IgD-negative memory B cell (primary cell): ENCODE measurements around the gene KERA. TPM values are rescaled to one million over a fixed set of nuclear protein-coding genes. Genes with fewer than 3 reads are reported as not detected.

Experiments
- H3K27ac Mint-ChIP-seq, 3 donors: one replicate each; pipeline ENCODE4 v1.8.0; 2020 to 2022; ENCODE audit warnings: mild to moderate bottlenecking in 3 of 3, mixed read lengths in 3 of 3, moderate library complexity in 1 of 3
- H3K27me3 Mint-ChIP-seq: one replicate; pipeline ENCODE4 v1.8.0; 2021; ENCODE audit warnings: mixed read lengths
- H3K36me3 Mint-ChIP-seq: one replicate; pipeline ENCODE4 v1.8.0; 2020; ENCODE audit warnings: mild to moderate bottlenecking, mixed read lengths
- H3K4me1 Mint-ChIP-seq, 3 donors: one replicate each; pipeline ENCODE4 v1.8.0; 2020 to 2022; ENCODE audit warnings: mixed read lengths in 3 of 3, mild to moderate bottlenecking in 1 of 3
- H3K4me3 Mint-ChIP-seq, 4 donors: one replicate each; pipeline ENCODE4 v1.8.0; 2020 to 2022; ENCODE audit warnings: mild to moderate bottlenecking in 4 of 4, mixed read lengths in 4 of 4, moderate library complexity in 3 of 4
- H3K9me3 Mint-ChIP-seq, 3 donors: one replicate each; pipeline ENCODE4 v1.8.0; 2020 to 2021; ENCODE audit warnings: mixed read lengths in 3 of 3, mild to moderate bottlenecking in 1 of 3
- polyA plus RNA-seq: library from polyadenylated mRNA; unstranded; fragments of 300-500 nt; fragmentation: Illumina TruSeq; gene quantifications from one replicate; pipeline ENCODE4 v1.2.3, GENCODE V29; 2021

KERA gene
- polyA plus RNA-seq, 1 donor from 2014 or later = not detected

DNA sequence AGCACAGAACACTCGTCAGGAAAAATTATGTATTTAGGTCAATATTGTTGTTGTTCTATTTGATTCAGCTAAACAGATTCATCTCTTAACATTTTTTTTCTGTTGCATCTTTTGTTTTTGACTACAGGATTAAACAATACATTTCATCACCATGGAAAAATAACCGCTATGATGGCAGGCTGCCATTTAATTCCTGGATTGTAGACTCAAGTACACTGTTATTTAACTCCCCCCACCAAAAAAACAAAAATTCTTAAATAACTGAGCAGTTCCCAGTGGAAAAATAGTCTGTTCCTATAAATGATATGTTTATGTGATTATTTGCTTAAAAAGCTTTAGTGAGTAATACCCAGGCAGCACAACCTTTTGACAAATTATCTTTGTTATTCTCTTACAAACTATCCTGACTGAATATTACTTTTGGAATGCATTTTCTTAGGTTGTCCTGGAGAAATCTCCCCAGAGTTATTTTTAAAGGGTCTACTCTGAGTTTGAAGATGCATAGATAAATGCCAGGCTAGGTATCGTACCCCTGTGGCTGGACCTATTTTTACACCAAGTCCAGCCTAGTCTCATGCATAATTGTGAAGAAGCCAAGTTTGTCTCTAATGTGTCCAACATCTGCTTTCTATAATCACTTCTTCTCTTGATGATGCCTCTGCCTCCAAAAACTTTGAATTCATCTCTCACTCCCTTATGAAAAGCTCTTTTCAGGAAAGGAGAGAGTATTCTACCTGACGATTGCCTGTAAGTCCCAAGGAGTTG lies 3.7 kb downstream of the KERA start:
- no peak overlapping the region for H3K27ac Mint-ChIP-seq
- no peaks in the 10 kb centered on the region for H3K27me3 Mint-ChIP-seq
- no peak overlapping the region for H3K4me3 Mint-ChIP-seq
- no peaks in the 10 kb centered on the region for H3K36me3 Mint-ChIP-seq
- H3K4me1 Mint-ChIP-seq = no peaks in the 10 kb centered on the region
- peaks cover 0 to 2% (median 0%) of the 10 kb centered on the region in 3 donors for H3K9me3 Mint-ChIP-seq

GRCh38 chr12:91052026-91052425 lies 5.8 kb downstream of the KERA start:
- Mint-ChIP-seq H3K27ac (no peak overlapping the region), H3K36me3 (no peaks in the 10 kb centered on the region), H3K9me3 (no peaks in the 10 kb centered on the region), H3K27me3 (no peaks in the 10 kb centered on the region), H3K4me1 (no peaks in the 10 kb centered on the region), H3K4me3 (no peak overlapping the region)

GRCh38 chr12:91044586-91044985 lies 13.2 kb downstream of the KERA start:
- Mint-ChIP-seq H3K4me3 (no peak overlapping the region), H3K27ac (no peak overlapping the region), H3K36me3 (no peaks in the 10 kb centered on the region), H3K4me1 (no peaks in the 10 kb centered on the region), H3K27me3 (peaks cover 2% of the 10 kb centered on the region), H3K9me3 (no peaks in the 10 kb centered on the region)

DNA sequence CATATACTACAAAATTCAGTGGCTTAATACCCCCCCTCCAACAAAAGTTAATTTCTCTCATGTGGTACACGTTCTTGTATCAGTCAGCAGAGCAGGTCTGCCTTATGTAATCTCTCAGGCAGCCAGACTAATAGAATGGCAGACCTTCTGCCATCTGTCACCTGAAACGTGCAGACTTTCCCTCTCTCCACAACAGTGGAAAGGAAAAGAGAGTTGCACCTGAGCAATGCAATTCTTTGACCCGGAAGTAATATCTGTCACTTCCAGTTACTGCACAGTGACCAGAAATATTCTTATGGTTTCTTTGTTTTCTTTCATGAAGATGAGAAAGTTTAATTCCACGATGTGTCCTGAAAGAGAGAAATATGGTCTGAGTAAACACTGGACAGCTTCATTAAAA lies 14.4 kb downstream of the KERA start:
- Mint-ChIP-seq H3K9me3 (no peaks in the 10 kb centered on the region), H3K36me3 (no peaks in the 10 kb centered on the region), H3K4me1 (no peaks in the 10 kb centered on the region), H3K27me3 (peaks cover 2% of the 10 kb centered on the region), H3K4me3 (no peak overlapping the region), H3K27ac (no peak overlapping the region)

- no peak overlapping the region for H3K4me3 Mint-ChIP-seq
Observed at GRCh38 chr12:91040096-91040755, 17.6 kb downstream of the KERA start.

GRCh38 chr12:91037276-91037675 lies 20.5 kb downstream of the KERA start:
- Mint-ChIP-seq H3K27ac (no peak overlapping the region), H3K36me3 (no peaks in the 10 kb centered on the region), H3K9me3 (no peaks in the 10 kb centered on the region), H3K27me3 (peaks cover 4% of the 10 kb centered on the region), H3K4me3 (no peak overlapping the region), H3K4me1 (no peaks in the 10 kb centered on the region)

More at GRCh38 chr12:91040096-91040755, 17.6 kb downstream of the KERA start:
- Mint-ChIP-seq H3K27ac (no peak overlapping the region), H3K27me3 (peaks cover 2% of the 10 kb centered on the region), H3K36me3 (no peaks in the 10 kb centered on the region), H3K9me3 (no peaks in the 10 kb centered on the region), H3K4me1 (no peaks in the 10 kb centered on the region)

DNA sequence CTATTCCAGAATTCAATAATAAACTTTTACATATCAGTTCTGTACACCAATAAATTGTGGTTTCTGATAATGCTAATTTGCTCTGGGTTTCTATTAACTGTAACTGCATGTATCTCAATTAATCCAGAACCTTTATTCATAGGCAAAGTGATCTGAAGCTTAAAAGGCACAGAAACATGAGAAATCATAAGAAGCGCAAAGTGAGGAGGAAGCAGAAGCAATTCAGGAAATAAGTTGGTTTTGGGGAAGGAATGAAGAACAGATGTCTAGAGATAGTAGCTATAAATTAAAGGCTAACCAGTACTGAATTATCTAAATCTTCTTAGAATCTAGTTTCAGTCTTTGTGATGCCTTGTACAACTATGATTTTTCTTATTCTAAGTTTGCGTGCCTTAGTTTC lies 24.6 kb downstream of the KERA start:
- Mint-ChIP-seq H3K4me3 (no peak overlapping the region), H3K4me1 (no peaks in the 10 kb centered on the region), H3K27ac (no peak overlapping the region), H3K9me3 (no peaks in the 10 kb centered on the region), H3K27me3 (peaks cover 2% of the 10 kb centered on the region), H3K36me3 (no peaks in the 10 kb centered on the region)

DNA sequence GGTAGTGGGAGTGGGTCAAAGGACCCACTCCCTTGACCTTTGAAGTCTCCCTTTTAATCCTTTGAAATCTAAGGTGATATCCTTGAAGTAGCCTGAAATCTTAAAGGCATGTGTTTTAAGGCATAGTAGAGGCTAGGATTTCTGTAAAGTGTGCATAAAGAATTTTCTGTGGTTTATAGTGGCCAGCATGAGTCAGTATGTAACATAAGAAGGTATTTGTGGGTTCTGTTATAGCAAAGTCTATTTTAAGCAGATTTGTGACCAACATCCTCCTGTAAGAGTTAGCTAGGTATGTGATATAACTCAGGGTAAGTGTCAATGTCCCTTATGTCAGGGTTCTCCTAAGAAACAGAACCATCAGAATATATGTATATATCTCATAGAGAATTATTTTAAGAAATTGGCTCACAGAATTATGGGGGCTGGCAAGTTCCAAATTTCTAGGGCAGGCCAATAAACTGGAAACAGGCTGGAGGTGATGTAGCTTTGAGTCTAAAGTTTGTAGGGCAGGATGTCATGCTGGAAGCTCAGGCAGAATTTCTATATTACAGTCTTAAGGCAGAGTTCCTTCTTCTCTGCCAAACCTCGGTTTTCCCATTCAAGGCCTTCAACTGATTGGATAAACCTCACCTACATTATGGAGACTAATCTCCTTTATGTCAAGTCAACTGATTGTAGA lies 34.4 kb downstream of the KERA start:
- Mint-ChIP-seq H3K36me3 (peaks cover 1% of the 10 kb centered on the region), H3K4me3 (no peak overlapping the region), H3K4me1 (no peaks in the 10 kb centered on the region), H3K27me3 (no peaks in the 10 kb centered on the region), H3K27ac (no peak overlapping the region), H3K9me3 (no peaks in the 10 kb centered on the region)

DNA sequence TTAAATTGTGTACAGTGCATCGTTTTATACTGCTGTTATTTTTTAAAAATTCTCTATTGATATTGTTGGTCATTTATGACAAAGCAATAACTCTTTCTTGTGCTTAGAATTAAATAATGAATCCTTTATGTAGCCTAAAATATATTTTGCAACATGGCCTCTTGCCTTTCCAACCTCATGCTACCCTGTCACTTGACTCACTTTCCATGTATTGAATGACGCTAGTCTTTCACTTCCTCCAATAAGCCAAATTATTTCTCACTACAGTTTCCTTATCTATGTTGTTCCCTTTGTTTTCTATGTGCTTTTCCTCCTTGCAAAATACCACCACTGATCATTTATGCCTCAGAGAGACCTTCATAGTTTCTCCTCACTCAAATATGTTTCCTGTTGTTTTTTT lies 36.7 kb downstream of the KERA start:
- Mint-ChIP-seq H3K4me1 (no peaks in the 10 kb centered on the region), H3K9me3 (no peaks in the 10 kb centered on the region), H3K27me3 (no peaks in the 10 kb centered on the region), H3K27ac (no peak overlapping the region), H3K4me3 (no peak overlapping the region), H3K36me3 (peaks cover 1% of the 10 kb centered on the region)

GRCh38 chr12:91019455-91019854 lies 38.4 kb downstream of the KERA start:
- H3K36me3 Mint-ChIP-seq = peaks cover 1% of the 10 kb centered on the region
- H3K4me3 Mint-ChIP-seq = no peak overlapping the region
- no peaks in the 10 kb centered on the region for H3K4me1 Mint-ChIP-seq
- no peak overlapping the region for H3K27ac Mint-ChIP-seq
- H3K27me3 Mint-ChIP-seq = no peaks in the 10 kb centered on the region
- peaks cover 0 to 3% (median 0%) of the 10 kb centered on the region in 3 donors for H3K9me3 Mint-ChIP-seq

DNA sequence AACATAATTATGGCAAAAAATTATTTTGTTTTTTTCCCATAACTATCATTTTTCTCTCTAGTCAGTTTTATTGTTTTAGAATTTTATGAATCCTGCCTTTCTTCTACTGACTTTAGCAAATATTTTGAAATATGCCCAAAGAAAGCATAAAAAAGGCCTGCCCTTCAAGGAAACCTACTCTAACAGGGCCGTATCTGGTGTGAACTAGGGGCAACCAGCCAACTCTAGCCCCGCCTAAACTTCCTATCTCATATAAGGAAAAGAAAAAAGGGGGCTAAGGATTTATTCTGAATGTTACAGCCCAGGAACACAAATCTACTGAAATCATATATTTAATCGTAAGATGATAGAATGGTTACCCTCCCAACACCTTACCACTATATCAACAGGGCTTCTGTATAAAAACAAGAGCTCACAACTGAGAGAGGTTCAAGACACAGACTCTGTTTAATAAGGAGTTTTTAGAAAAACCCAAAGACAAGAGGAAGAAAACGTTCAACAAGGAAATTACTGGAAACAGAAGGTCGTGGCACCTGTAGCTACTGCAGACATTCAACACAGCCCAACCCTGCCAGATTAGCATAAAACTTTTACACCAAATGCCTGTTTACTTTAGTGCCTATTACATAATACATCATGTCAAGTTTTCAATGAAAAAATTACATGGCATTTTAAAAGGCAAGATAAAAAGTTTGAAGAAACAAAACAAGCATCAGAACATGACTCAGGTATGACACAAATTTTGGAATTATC lies 40.1 kb downstream of the KERA start:
- Mint-ChIP-seq H3K27me3 (no peaks in the 10 kb centered on the region), H3K27ac (peak overlapping the region in 1 of 3 donors; percentile 14), H3K4me3 (no peak overlapping the region), H3K4me1 (no peaks in the 10 kb centered on the region), H3K36me3 (no peaks in the 10 kb centered on the region), H3K9me3 (peaks cover 0 to 3% (median 0%) of the 10 kb centered on the region in 3 donors)

DNA sequence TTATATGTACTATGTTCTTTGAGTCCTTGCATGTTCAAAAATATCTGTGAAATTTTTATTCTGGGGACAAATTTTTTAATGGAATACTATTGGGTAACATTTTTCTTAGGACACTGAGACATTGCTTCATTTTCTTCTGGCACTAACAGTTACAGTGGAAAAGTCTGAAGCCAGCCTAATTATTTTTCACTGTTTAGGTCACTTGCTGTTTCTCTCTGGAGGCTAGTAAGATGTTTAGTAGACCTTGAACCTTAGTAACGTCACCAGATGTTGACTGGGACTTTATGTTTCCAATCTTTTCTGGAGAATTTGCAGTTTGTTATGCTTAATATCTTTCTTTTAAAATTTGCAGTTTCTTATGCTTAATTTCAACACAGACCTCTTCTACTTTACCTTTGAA lies 40.8 kb downstream of the KERA start:
- H3K4me1 Mint-ChIP-seq = no peaks in the 10 kb centered on the region
- no peak overlapping the region for H3K4me3 Mint-ChIP-seq
- H3K9me3 Mint-ChIP-seq = peaks cover 0 to 3% (median 0%) of the 10 kb centered on the region in 3 donors
- H3K27ac Mint-ChIP-seq = no peak overlapping the region
- no peaks in the 10 kb centered on the region for H3K36me3 Mint-ChIP-seq
- no peaks in the 10 kb centered on the region for H3K27me3 Mint-ChIP-seq

DNA sequence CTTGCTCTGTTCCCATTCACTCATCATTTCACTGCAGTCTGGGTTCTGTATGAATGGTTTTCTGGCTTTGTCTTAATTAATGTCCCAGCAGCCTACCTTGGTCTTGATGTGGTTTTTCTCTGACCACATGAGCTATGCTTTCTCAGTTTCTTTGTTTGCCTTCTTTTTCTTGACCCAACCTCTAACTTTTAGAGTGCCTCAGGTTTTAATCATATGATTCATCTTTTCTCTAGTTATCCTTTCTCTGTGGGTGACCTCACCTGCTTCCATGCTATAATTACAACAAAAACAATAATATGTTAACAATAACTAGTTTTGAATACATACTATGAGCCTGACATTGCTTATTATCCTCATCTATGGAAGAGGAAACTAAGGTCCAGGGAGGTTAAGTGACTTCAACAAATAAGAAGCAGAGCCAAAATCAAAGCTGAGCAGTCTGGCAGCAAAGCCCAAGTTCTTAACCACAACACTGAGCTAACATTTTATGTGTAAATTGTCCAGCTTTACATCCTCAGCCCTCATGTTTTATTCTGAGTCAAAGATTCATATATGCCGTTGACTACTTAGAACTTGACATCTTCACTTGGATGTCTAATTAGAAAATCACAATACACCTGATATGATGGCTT lies 48.4 kb downstream of the KERA start:
- Mint-ChIP-seq H3K4me3 (no peak overlapping the region), H3K36me3 (no peaks in the 10 kb centered on the region), H3K27ac (no peak overlapping the region), H3K4me1 (peaks cover 0 to 3% (median 2%) of the 10 kb centered on the region in 3 donors), H3K9me3 (no peaks in the 10 kb centered on the region), H3K27me3 (peaks cover 2% of the 10 kb centered on the region)

DNA sequence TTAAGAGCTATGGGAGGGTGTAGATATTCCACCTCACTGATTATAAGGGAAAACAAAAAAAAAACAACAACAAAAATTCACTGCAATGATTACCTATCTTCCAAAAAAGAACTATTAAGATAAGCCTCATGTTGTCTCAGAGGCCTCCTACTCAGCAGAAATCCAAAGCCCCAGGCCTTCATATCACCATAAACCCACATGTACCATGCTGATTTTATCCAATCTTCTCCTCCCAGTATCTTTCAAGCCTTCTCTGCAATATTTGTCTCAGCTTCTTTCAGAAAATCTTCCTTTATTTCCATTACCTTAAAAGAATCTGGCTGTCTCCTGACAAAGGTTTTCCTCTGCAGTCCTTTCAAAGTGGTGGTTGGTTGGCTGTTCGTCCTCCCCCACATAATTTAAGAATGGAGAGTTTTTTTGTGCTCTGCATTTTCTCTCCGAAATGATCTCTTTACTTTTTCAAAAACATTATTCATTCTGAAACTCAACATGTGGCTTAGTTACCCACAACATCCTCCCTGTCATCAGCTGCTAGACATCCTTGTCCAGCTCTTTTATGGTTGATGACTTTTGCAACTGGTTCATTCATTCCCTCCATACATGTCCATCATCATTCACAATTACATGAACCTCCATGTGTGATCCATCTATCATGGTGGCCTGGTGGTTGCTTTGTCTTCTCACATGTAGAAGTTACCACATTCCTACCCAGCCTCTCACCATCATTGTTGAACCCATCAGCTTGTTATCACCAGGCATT lies 50.1 kb downstream of the KERA start:
- no peak overlapping the region for H3K27ac Mint-ChIP-seq
- peaks cover 0 to 3% (median 2%) of the 10 kb centered on the region in 3 donors for H3K4me1 Mint-ChIP-seq
- H3K4me3 Mint-ChIP-seq = no peak overlapping the region
- H3K27me3 Mint-ChIP-seq = peaks cover 2% of the 10 kb centered on the region
- no peaks in the 10 kb centered on the region for H3K36me3 Mint-ChIP-seq
- H3K9me3 Mint-ChIP-seq = no peaks in the 10 kb centered on the region
